Measurements from ENCODE around the gene SPA17. TPM values are rescaled to one million over a fixed set of nuclear protein-coding genes. Genes with fewer than 3 reads are reported as not detected.

The SPA17 gene
- polyA plus RNA-seq, 1 donor = 7.4 TPM

GRCh38 chr11:124738713-124739478, 65.2 kb downstream of the SPA17 start:
- Histone ChIP-seq H3K4me3 (ENCODE audit: low read length) (peak overlapping the region; percentile 39), H3K9me3 (ENCODE audit: control insufficient read depth, low read depth, low read length) (no peaks in the 10 kb centered on the region), H3K27me3 (ENCODE audit: control insufficient read depth, insufficient read depth, low read length) (peaks cover 85% of the 10 kb centered on the region), H3K27ac (ENCODE audit: low read length) (no peak overlapping the region), H3K36me3 (ENCODE audit: control insufficient read depth, insufficient read depth, low read length) (no peaks in the 10 kb centered on the region), H3K4me1 (ENCODE audit: control insufficient read depth, insufficient read depth, low read length) (peaks cover 13% of the 10 kb centered on the region)
- no peak for DNase-seq
- no CpG with 5 or more reads among the region's 21 CpGs for WGBS (ENCODE audit: insufficient coverage, low lambda C conversion rate)

- H3K27me3 ChIP-seq (ENCODE audit: control insufficient read depth, insufficient read depth, low read length) = peaks cover 88% of the 10 kb centered on the region
- H3K9me3 ChIP-seq (ENCODE audit: control insufficient read depth, low read depth, low read length) = no peaks in the 10 kb centered on the region
- peak within 1 kb of the TSS; percentile 39 for H3K4me3 ChIP-seq (ENCODE audit: low read length)
- H3K36me3 ChIP-seq (ENCODE audit: control insufficient read depth, insufficient read depth, low read length) = no peaks in the 10 kb centered on the region
- no CpG with 5 or more reads among the region's 59 CpGs for WGBS (ENCODE audit: insufficient coverage, low lambda C conversion rate)
- DNase-seq = peak; percentile 77 to 85
- peaks cover 13% of the 10 kb centered on the region for H3K4me1 ChIP-seq (ENCODE audit: control insufficient read depth, insufficient read depth, low read length)
- no peak within 1 kb of the TSS for H3K27ac ChIP-seq (ENCODE audit: low read length)
Measured at GRCh38 chr11:124739479-124740276, 66.0 kb downstream of the SPA17 start, which contains the start of gene NRGN. Gene NRGN (plus strand): TSS chr11:124739942. CDS start chr11:124740085, 143 bp downstream.

GRCh38 chr11:124740277-124740882, 66.7 kb downstream of the SPA17 start:
- Histone ChIP-seq H3K27ac (ENCODE audit: low read length) (no peak overlapping the region), H3K9me3 (ENCODE audit: control insufficient read depth, low read depth, low read length) (no peaks in the 10 kb centered on the region), H3K36me3 (ENCODE audit: control insufficient read depth, insufficient read depth, low read length) (no peaks in the 10 kb centered on the region), H3K27me3 (ENCODE audit: control insufficient read depth, insufficient read depth, low read length) (peaks cover 89% of the 10 kb centered on the region), H3K4me3 (ENCODE audit: low read length) (peak overlapping the region; percentile 39), H3K4me1 (ENCODE audit: control insufficient read depth, insufficient read depth, low read length) (peaks cover 15% of the 10 kb centered on the region)
- no peak for DNase-seq
- no CpG with 5 or more reads among the region's 37 CpGs for WGBS (ENCODE audit: insufficient coverage, low lambda C conversion rate)

- peaks cover 21% of the 10 kb centered on the region for H3K4me1 ChIP-seq (ENCODE audit: control insufficient read depth, insufficient read depth, low read length)
- peaks cover 96% of the 10 kb centered on the region for H3K27me3 ChIP-seq (ENCODE audit: control insufficient read depth, insufficient read depth, low read length)
- WGBS (ENCODE audit: insufficient coverage, low lambda C conversion rate) = no CpG with 5 or more reads among the region's 2 CpGs
- DNase-seq = no peak
- no peak overlapping the region for H3K27ac ChIP-seq (ENCODE audit: low read length)
- H3K36me3 ChIP-seq (ENCODE audit: control insufficient read depth, insufficient read depth, low read length) = no peaks in the 10 kb centered on the region
- H3K4me3 ChIP-seq (ENCODE audit: low read length) = no peak overlapping the region
- H3K9me3 ChIP-seq (ENCODE audit: control insufficient read depth, low read depth, low read length) = no peaks in the 10 kb centered on the region
Measured at GRCh38 chr11:124742555-124742954, 68.9 kb downstream of the SPA17 start.

GRCh38 chr11:124743050-124743449, 69.3 kb downstream of the SPA17 start:
- no peak for DNase-seq
- Histone ChIP-seq H3K36me3 (ENCODE audit: control insufficient read depth, insufficient read depth, low read length) (no peaks in the 10 kb centered on the region), H3K9me3 (ENCODE audit: control insufficient read depth, low read depth, low read length) (no peaks in the 10 kb centered on the region), H3K27me3 (ENCODE audit: control insufficient read depth, insufficient read depth, low read length) (peaks cover 96% of the 10 kb centered on the region), H3K27ac (ENCODE audit: low read length) (no peak overlapping the region), H3K4me3 (ENCODE audit: low read length) (no peak overlapping the region), H3K4me1 (ENCODE audit: control insufficient read depth, insufficient read depth, low read length) (peaks cover 21% of the 10 kb centered on the region)
- WGBS (ENCODE audit: insufficient coverage, low lambda C conversion rate) = 40% methylated on average over 1 of the region's 6 CpGs

- H3K27ac ChIP-seq (ENCODE audit: low read length) = no peak overlapping the region
- H3K4me3 ChIP-seq (ENCODE audit: low read length) = no peak overlapping the region
- WGBS (ENCODE audit: insufficient coverage, low lambda C conversion rate) = no CpG with 5 or more reads among the region's 44 CpGs
- no peaks in the 10 kb centered on the region for H3K36me3 ChIP-seq (ENCODE audit: control insufficient read depth, insufficient read depth, low read length)
- H3K9me3 ChIP-seq (ENCODE audit: control insufficient read depth, low read depth, low read length) = no peaks in the 10 kb centered on the region
- H3K4me1 ChIP-seq (ENCODE audit: control insufficient read depth, insufficient read depth, low read length) = peaks cover 11% of the 10 kb centered on the region
- peaks cover 98% of the 10 kb centered on the region for H3K27me3 ChIP-seq (ENCODE audit: control insufficient read depth, insufficient read depth, low read length)
- no peak for DNase-seq
Measured at GRCh38 chr11:124745270-124745834, 71.6 kb downstream of the SPA17 start.

GRCh38 chr11:124745835-124746620, 72.3 kb downstream of the SPA17 start:
- Histone ChIP-seq H3K4me3 (ENCODE audit: low read length) (peak overlapping the region; percentile 56), H3K9me3 (ENCODE audit: control insufficient read depth, low read depth, low read length) (no peaks in the 10 kb centered on the region), H3K27me3 (ENCODE audit: control insufficient read depth, insufficient read depth, low read length) (peaks cover 98% of the 10 kb centered on the region), H3K36me3 (ENCODE audit: control insufficient read depth, insufficient read depth, low read length) (no peaks in the 10 kb centered on the region), H3K4me1 (ENCODE audit: control insufficient read depth, insufficient read depth, low read length) (peaks cover 8% of the 10 kb centered on the region), H3K27ac (ENCODE audit: low read length) (peak overlapping the region; percentile 71)
- DNase-seq = peak in 1 of 2 donors; percentile 63
- no CpG with 5 or more reads among the region's 41 CpGs for WGBS (ENCODE audit: insufficient coverage, low lambda C conversion rate)

- H3K27me3 ChIP-seq (ENCODE audit: control insufficient read depth, insufficient read depth, low read length) = peaks cover 98% of the 10 kb centered on the region
- H3K4me1 ChIP-seq (ENCODE audit: control insufficient read depth, insufficient read depth, low read length) = peaks cover 8% of the 10 kb centered on the region
- peak overlapping the region; percentile 71 for H3K27ac ChIP-seq (ENCODE audit: low read length)
- DNase-seq = peak; percentile 80 to 94
- H3K4me3 ChIP-seq (ENCODE audit: low read length) = peak overlapping the region; percentile 56
- no peaks in the 10 kb centered on the region for H3K36me3 ChIP-seq (ENCODE audit: control insufficient read depth, insufficient read depth, low read length)
- H3K9me3 ChIP-seq (ENCODE audit: control insufficient read depth, low read depth, low read length) = peaks cover 1% of the 10 kb centered on the region
- no CpG with 5 or more reads among the region's 37 CpGs for WGBS (ENCODE audit: insufficient coverage, low lambda C conversion rate)
Measured at GRCh38 chr11:124746621-124747243, 73.0 kb downstream of the SPA17 start.
